Body of pancreas (tissue), 4 donors: ENCODE results near the gene BDKRB2. TPM values are rescaled to one million over a fixed set of nuclear protein-coding genes. Genes with fewer than 3 reads are reported as not detected.

Source experiments
- ATAC-seq: fragments of 150-250 bp; one replicate; pipeline ENCODE4 v1.9.1; 2016
- DNase-seq, 4 donors: peaks; one replicate each; pipeline ENCODE4 v3.0.0-alpha.2; 2019
- H3K27ac ChIP-seq, 4 donors: fragments of 200-600 bp; sonication (generic); 1 replicate in 3 of 4; 2 replicates in 1 of 4; pipeline versions ENCODE4 v1.5.1 to v1.6.1; 2016 to 2019; ENCODE audit warnings: mild to moderate bottlenecking in 1 of 4, mixed read lengths in 1 of 4, moderate library complexity in 1 of 4
- H3K27me3 ChIP-seq, 2 donors: fragments of 200-600 bp; sonication (generic); one replicate each; pipeline ENCODE4 v1.6.0; 2016; ENCODE audit warnings: mild to moderate bottlenecking in 1 of 2
- H3K36me3 ChIP-seq, 2 donors: fragments of 200-600 bp; sonication (generic); replicated peaks in 1 of 2; 2 replicates each; pipeline ENCODE4 v1.5.1; 2016; ENCODE audit warnings: low read depth in 2 of 2; ENCODE audit not compliant: insufficient read depth in 1 of 2
- H3K4me1 ChIP-seq: fragments of 200-600 bp; sonication (generic); one replicate; pipeline ENCODE4 v1.6.0; 2016
- H3K4me3 ChIP-seq, 2 donors: fragments of 200-600 bp; sonication (generic); 1 replicate in 1 of 2; 2 replicates in 1 of 2; pipeline ENCODE4 v1.5.1; 2016 to 2019
- H3K9me3 ChIP-seq, 3 donors: fragments of 200-600 bp; sonication (generic); 1 replicate in 2 of 3; 2 replicates in 1 of 3; pipeline ENCODE4 v1.5.1; 2016
- CTCF ChIP-seq, 7 experiments: fragments of 450-650 bp in 4 of 7; fragments of 200-600 bp in 3 of 7; sonication (generic) in 3 of 7; IDR thresholded peaks; one replicate each; pipeline ENCODE4 v1.5.1; 2016 to 2019; ENCODE audit warnings: antibody characterized with exemption in 7 of 7
- POLR2A ChIP-seq, 3 donors: fragments of 450-650 bp; IDR thresholded peaks; one replicate each; pipeline ENCODE4 v1.6.1; 2016; ENCODE audit warnings: antibody characterized with exemption in 3 of 3, mild to moderate bottlenecking in 2 of 3
- WGBS, 2 donors: methylation state at CpG; one replicate each; pipeline ENCODE4 v1.1.5; 2017; 5-methylcytosine and 5-hydroxymethylcytosine counted together
- intact Hi-C: fragments of 100-400 bp; cut with DNase I; formaldehyde crosslinking; loops from one replicate; pipeline ENCODE4 v1.15.1; 2023
- total RNA-seq, 2 donors: library from RNA; depleted of rRNA; stranded (reverse); fragments of >200 nt; gene quantifications; one replicate each; pipeline ENCODE4 v1.1.0, GENCODE V29; 2016

The BDKRB2 gene
- total RNA-seq, 2 donors from 2014 or later, result 9.6 to 11.4 TPM

GRCh38 chr14:96231526-96232130 lies 27.0 kb downstream of the BDKRB2 start:
- Histone ChIP-seq H3K9me3 (no peaks in the 10 kb centered on the region), H3K4me1 (no peaks in the 10 kb centered on the region), H3K4me3 (no peak overlapping the region), H3K27ac (no peak overlapping the region), H3K36me3 (no peaks in the 10 kb centered on the region), H3K27me3 (no peaks in the 10 kb centered on the region)
- intact Hi-C loops, result no loop called here
- ATAC-seq (no peak), DNase-seq (no peak)
- WGBS, 2 donors, result 76 to 80% methylated on average over 11 to 12 of the region's 12 CpGs
- TF ChIP-seq POLR2A (IDR thresholded peaks at IDR 0.05) (no peak), CTCF (IDR thresholded peaks at IDR 0.05) (no peak)

GRCh38 chr14:96232506-96232905 lies 27.9 kb downstream of the BDKRB2 start:
- no peaks in the 10 kb centered on the region for H3K27me3 ChIP-seq
- no peak overlapping the region for H3K4me3 ChIP-seq
- H3K36me3 ChIP-seq, result no peaks in the 10 kb centered on the region
- no peak for DNase-seq
- WGBS, 2 donors, result 63 to 75% methylated on average over 11 of the region's 11 CpGs
- no peak for TF ChIP-seq CTCF (IDR thresholded peaks at IDR 0.05)
- no peak for TF ChIP-seq POLR2A (IDR thresholded peaks at IDR 0.05)
- H3K9me3 ChIP-seq, result no peaks in the 10 kb centered on the region
- no peak overlapping the region for H3K27ac ChIP-seq
- no peaks in the 10 kb centered on the region for H3K4me1 ChIP-seq
- intact Hi-C loops, result no loop called here
- ATAC-seq, result no peak

GRCh38 chr14:96233661-96234060 lies 29.0 kb downstream of the BDKRB2 start:
- TF ChIP-seq POLR2A (IDR thresholded peaks at IDR 0.05), result no peak
- no peak for TF ChIP-seq CTCF (IDR thresholded peaks at IDR 0.05)
- intact Hi-C loops, result no loop called here
- no peaks in the 10 kb centered on the region for H3K36me3 ChIP-seq

DNA sequence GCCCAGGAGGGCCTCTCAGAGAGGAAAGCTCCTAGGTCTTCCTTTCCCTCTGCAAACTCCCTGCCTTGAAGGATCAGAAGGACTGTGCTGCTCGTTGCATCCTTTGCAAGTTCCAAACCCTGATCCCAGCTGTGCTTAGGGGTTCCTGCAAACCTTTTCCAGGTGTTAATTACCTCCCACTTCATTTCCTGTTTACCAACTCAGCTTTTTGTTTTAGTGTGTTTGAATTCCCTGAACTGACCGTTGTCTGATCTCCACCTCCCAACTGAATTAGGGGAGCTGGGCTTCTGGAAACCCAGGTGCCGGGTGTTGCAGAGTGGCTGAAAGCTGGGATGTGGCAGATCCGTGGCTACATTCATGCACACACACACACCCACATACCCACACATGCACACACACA lies 30.8 kb downstream of the BDKRB2 start:
- ATAC-seq, result no peak
- WGBS, 2 donors, result 68 to 76% methylated on average over 4 of the region's 4 CpGs
- TF ChIP-seq CTCF (IDR thresholded peaks at IDR 0.05) (no peak), POLR2A (IDR thresholded peaks at IDR 0.05) (no peak)
- H3K36me3 ChIP-seq, result no peaks in the 10 kb centered on the region
- no peak overlapping the region for H3K27ac ChIP-seq
- no peaks in the 10 kb centered on the region for H3K9me3 ChIP-seq
- no peaks in the 10 kb centered on the region for H3K4me1 ChIP-seq
- H3K4me3 ChIP-seq, result no peak overlapping the region
- H3K27me3 ChIP-seq, result no peaks in the 10 kb centered on the region
- no peak for DNase-seq
- intact Hi-C loops, result no loop called here

More at GRCh38 chr14:96233661-96234060, 29.0 kb downstream of the BDKRB2 start:
- ATAC-seq (no peak), DNase-seq (no peak)
- Histone ChIP-seq H3K27me3 (no peaks in the 10 kb centered on the region), H3K4me1 (no peaks in the 10 kb centered on the region), H3K4me3 (no peak overlapping the region), H3K27ac (no peak overlapping the region), H3K9me3 (no peaks in the 10 kb centered on the region)
- WGBS, 2 donors, result 68 to 78% methylated on average over 3 of the region's 3 CpGs

- H3K27ac ChIP-seq, result no peak overlapping the region
- no peak overlapping the region for H3K4me3 ChIP-seq
- DNase-seq, result no peak
- no peaks in the 10 kb centered on the region for H3K36me3 ChIP-seq
- WGBS, 2 donors, result 90% methylated on average over 2 of the region's 2 CpGs
- TF ChIP-seq CTCF (IDR thresholded peaks at IDR 0.05) (no peak), POLR2A (IDR thresholded peaks at IDR 0.05) (no peak)
- H3K4me1 ChIP-seq, result no peaks in the 10 kb centered on the region
- intact Hi-C loops, result no loop called here
- no peaks in the 10 kb centered on the region for H3K9me3 ChIP-seq
- H3K27me3 ChIP-seq, result no peaks in the 10 kb centered on the region
- no peak for ATAC-seq
These were observed 33.0 kb downstream of the BDKRB2 start for GRCh38 chr14:96237641-96238040.
